Endodermal cell (in vitro differentiated cells): ENCODE data around the gene SYNE1. TPM values are rescaled to one million over a fixed set of nuclear protein-coding genes. Genes with fewer than 3 reads are reported as not detected.

ENCODE experiments used
- DNase-seq: peaks from one replicate; pipeline ENCODE4 v3.0.0-alpha.2; 2017
- H3K27ac ChIP-seq: 2 replicates; pipeline ENCODE4 v1.5.1; 2013; ENCODE audit warnings: mild to moderate bottlenecking, low read depth, low read length, moderate library complexity
- H3K27me3 ChIP-seq: 2 replicates; pipeline ENCODE4 v1.6.1; 2013; ENCODE audit warnings: mild to moderate bottlenecking, low read length, moderate library complexity; ENCODE audit not compliant: insufficient read depth, control insufficient read depth, poor library complexity, severe bottlenecking
- H3K36me3 ChIP-seq: 2 replicates; pipeline ENCODE4 v1.7.0; 2013; ENCODE audit warnings: mild to moderate bottlenecking, low read length, moderate library complexity; ENCODE audit not compliant: control insufficient read depth, insufficient read depth
- H3K4me1 ChIP-seq: one replicate; pipeline ENCODE4 v1.7.0; 2013; ENCODE audit warnings: low read length; ENCODE audit not compliant: control insufficient read depth, insufficient read depth
- H3K4me3 ChIP-seq: 2 replicates; pipeline ENCODE4 v1.5.1; 2013; ENCODE audit warnings: mild to moderate bottlenecking, low read length, moderate library complexity
- H3K9ac ChIP-seq: 2 replicates; pipeline ENCODE4 v1.6.1; 2013; ENCODE audit warnings: mild to moderate bottlenecking, low read length, moderate library complexity; ENCODE audit not compliant: poor library complexity, severe bottlenecking; ENCODE audit errors: extremely low read depth
- H3K9me3 ChIP-seq: 2 replicates; pipeline ENCODE4 v1.6.1; 2013; ENCODE audit warnings: mild to moderate bottlenecking, low read length, moderate library complexity; ENCODE audit not compliant: control insufficient read depth
- H3K27ac Mint-ChIP-seq: 2 replicates; pipeline ENCODE4 v1.8.0; 2020; ENCODE audit warnings: mixed read lengths
- H3K27me3 Mint-ChIP-seq: 2 replicates; pipeline ENCODE4 v1.8.0; 2021; ENCODE audit warnings: mild to moderate bottlenecking, mixed read lengths; ENCODE audit not compliant: insufficient read depth
- H3K36me3 Mint-ChIP-seq: 2 replicates; pipeline ENCODE4 v1.8.0; 2020; ENCODE audit warnings: low read depth, mixed read lengths
- H3K4me1 Mint-ChIP-seq: 2 replicates; pipeline ENCODE4 v1.8.0; 2020; ENCODE audit warnings: mixed read lengths
- H3K4me3 Mint-ChIP-seq: 2 replicates; pipeline ENCODE4 v1.8.0; 2020; ENCODE audit warnings: mild to moderate bottlenecking, moderate library complexity, mixed read lengths
- H3K9me3 Mint-ChIP-seq: 2 replicates; pipeline ENCODE4 v1.8.0; 2020; ENCODE audit warnings: mild to moderate bottlenecking, mixed read lengths
- CTCF ChIP-seq: fragments of 200-600 bp; sonication (generic); conservative IDR thresholded peaks from 2 replicates; pipeline ENCODE4 v1.5.0; 2021; ENCODE audit warnings: antibody characterized with exemption, mild to moderate bottlenecking
- WGBS, 2 experiments: methylation state at CpG; one replicate each; pipeline versions ENCODE4 v1.1.5 to v1.1.7; 2013; ENCODE audit warnings: missing lambda C conversion rate in 2 of 2, mixed read lengths in 1 of 2; ENCODE audit not compliant: insufficient coverage in 1 of 2, insufficient read length in 1 of 2; 5-methylcytosine and 5-hydroxymethylcytosine counted together
- total RNA-seq, 2 donors: library from RNA; stranded (reverse); fragmentation: NEBNext Ultra II Directional in 1 of 2; extraction: Animal tissue kit (Norgen Biotek cat#: 25700) in 1 of 2; gene quantifications; 2 replicates in 1 of 2; 3 replicates in 1 of 2; pipeline ENCODE4 v1.2.1, GENCODE V29; 2021

SYNE1 gene
- total RNA-seq, 2 donors from 2014 or later = 7.9 to 9.5 TPM

- H3K36me3 Mint-ChIP-seq = peaks cover 7% of the 10 kb centered on the region
- no peak overlapping the region for H3K9ac ChIP-seq
- H3K27me3 Mint-ChIP-seq = no peaks in the 10 kb centered on the region
- H3K4me1 ChIP-seq = no peaks in the 10 kb centered on the region
- H3K27ac ChIP-seq = no peak overlapping the region
- no peak for TF ChIP-seq CTCF
- H3K4me3 Mint-ChIP-seq = no peak overlapping the region
- 95 to 100% methylated on average over 1 to 3 of the region's 3 CpGs for WGBS, 2 experiments
- H3K27ac Mint-ChIP-seq = no peak overlapping the region
- no peak overlapping the region for H3K4me3 ChIP-seq
- DNase-seq = no peak
- H3K9me3 ChIP-seq = no peaks in the 10 kb centered on the region
- H3K36me3 ChIP-seq = peaks cover 4% of the 10 kb centered on the region
- no peaks in the 10 kb centered on the region for H3K9me3 Mint-ChIP-seq
- no peaks in the 10 kb centered on the region for H3K27me3 ChIP-seq
- peaks cover 12% of the 10 kb centered on the region for H3K4me1 Mint-ChIP-seq
Measured at GRCh38 chr6:152293404-152293803, 343.8 kb downstream of the SYNE1 start.

- 94 to 100% methylated on average over 1 to 3 of the region's 3 CpGs for WGBS, 2 experiments
- H3K27me3 Mint-ChIP-seq = no peaks in the 10 kb centered on the region
- no peak for DNase-seq
- no peak overlapping the region for H3K27ac ChIP-seq
- no peaks in the 10 kb centered on the region for H3K9me3 ChIP-seq
- TF ChIP-seq CTCF = no peak
- no peak overlapping the region for H3K4me3 Mint-ChIP-seq
- no peaks in the 10 kb centered on the region for H3K27me3 ChIP-seq
- no peaks in the 10 kb centered on the region for H3K9me3 Mint-ChIP-seq
- H3K27ac Mint-ChIP-seq = no peak overlapping the region
- no peak overlapping the region for H3K9ac ChIP-seq
- H3K4me3 ChIP-seq = no peak overlapping the region
- H3K4me1 ChIP-seq = no peaks in the 10 kb centered on the region
- H3K36me3 ChIP-seq = peaks cover 4% of the 10 kb centered on the region
- peaks cover 7% of the 10 kb centered on the region for H3K36me3 Mint-ChIP-seq
- peaks cover 12% of the 10 kb centered on the region for H3K4me1 Mint-ChIP-seq
Measured at GRCh38 chr6:152292555-152292954, 344.6 kb downstream of the SYNE1 start.

- Mint-ChIP-seq H3K36me3 (peaks cover 7% of the 10 kb centered on the region), H3K27me3 (peaks cover 2% of the 10 kb centered on the region)
Measured at GRCh38 chr6:152290693-152291092, 346.5 kb downstream of the SYNE1 start.

More at GRCh38 chr6:152290693-152291092, 346.5 kb downstream of the SYNE1 start:
- H3K27ac ChIP-seq = no peak overlapping the region
- H3K4me3 Mint-ChIP-seq = no peak overlapping the region
- no peak overlapping the region for H3K4me3 ChIP-seq
- no peak overlapping the region for H3K27ac Mint-ChIP-seq
- H3K27me3 ChIP-seq = no peaks in the 10 kb centered on the region
- no peaks in the 10 kb centered on the region for H3K4me1 ChIP-seq
- H3K36me3 ChIP-seq = peaks cover 4% of the 10 kb centered on the region
- no peak for TF ChIP-seq CTCF
- no peak for DNase-seq
- H3K9me3 Mint-ChIP-seq = no peaks in the 10 kb centered on the region
- H3K9ac ChIP-seq = no peak overlapping the region
- no peaks in the 10 kb centered on the region for H3K4me1 Mint-ChIP-seq
- no peaks in the 10 kb centered on the region for H3K9me3 ChIP-seq
